NCI-H345 (cell line): ENCODE results near the gene OR1L4.

ENCODE experiments used
- DNase-seq: peaks from one replicate; lab custom pipeline; 2025; lab: John Stamatoyannopoulos, UW

OR1L4 gene, protein sequence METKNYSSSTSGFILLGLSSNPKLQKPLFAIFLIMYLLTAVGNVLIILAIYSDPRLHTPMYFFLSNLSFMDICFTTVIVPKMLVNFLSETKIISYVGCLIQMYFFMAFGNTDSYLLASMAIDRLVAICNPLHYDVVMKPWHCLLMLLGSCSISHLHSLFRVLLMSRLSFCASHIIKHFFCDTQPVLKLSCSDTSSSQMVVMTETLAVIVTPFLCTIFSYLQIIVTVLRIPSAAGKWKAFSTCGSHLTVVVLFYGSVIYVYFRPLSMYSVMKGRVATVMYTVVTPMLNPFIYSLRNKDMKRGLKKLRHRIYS

DNA sequence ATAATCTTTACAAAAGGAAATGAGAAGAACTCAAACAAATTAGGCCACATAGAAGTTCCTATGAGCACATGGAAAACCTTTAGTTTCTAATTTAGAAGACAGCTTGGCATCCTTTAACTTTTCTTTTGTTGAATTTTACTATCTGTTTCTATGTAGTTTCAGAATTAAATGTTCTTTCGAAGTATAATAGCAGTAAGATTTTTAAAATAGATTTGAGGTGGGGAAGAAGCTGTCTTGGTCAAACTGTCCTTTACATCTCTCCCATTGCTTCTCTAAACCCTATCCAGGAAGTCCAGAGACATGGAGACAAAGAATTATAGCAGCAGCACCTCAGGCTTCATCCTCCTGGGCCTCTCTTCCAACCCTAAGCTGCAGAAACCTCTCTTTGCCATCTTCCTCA, at the start of gene OR1L4:
Gene OR1L4, plus strand, starts transcription at position 301 of the 400 bp plus-strand sequence. Its CDS starts 0 bp downstream, at position 301.
- no peak for DNase-seq

DNA sequence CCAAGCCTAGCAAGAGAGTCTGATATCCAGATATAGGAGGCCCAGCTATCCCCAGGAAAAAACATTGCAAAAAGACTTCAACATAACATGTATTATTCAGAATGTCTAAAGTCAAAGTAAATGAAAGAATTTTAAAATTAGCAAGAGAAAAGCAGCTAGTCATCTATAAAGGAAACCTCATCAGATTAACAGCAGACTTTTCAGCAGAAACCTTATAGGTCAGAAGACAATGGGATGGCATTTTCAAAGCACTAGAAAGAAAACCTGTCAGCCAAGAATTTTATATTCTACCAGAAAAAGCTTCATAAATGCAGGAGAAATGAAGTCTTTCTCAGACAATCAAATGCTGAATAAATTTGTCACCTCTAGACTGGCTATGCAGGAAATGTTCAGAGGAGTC, 38.9 kb upstream of the OR1L4 start:
- no peak for DNase-seq

DNA sequence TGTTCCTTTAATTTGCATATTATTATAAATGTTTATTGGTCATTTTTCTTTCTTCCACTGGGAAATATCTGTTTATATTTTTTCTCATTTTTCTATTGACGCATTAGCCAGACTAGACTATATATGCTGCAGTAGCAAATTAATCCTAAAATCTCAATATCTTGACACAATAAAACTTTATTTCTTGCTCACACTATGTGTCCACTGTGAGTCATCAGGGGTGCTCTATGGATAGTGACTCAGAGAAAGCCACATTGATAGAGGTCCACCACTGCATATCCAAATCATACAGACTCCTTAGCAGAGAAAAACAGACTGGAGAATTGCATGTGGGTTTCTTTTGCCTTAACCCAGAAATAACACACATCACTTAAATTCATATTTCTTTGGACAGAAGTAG, 28.1 kb upstream of the OR1L4 start:
- no peak for DNase-seq

DNA sequence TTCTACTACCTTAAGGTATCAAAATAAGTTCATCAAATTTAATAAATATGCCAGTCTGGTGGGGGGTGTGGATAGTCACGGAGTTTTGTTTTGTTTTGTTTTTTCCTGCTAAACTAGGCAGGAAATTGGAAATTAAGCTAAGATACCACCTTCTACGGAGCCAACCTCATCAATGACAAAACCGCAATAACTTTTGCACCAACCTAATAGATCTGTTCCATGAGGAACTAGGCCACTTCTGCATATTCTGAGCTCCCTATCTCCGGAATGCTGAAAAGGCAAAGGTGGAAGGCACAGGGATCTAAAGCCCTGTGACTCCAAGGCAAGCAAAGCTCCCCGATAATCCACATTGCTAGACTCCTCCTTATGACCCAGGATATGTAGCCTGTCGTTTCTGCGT, 5.8 kb upstream of the OR1L4 start:
- no peak for DNase-seq

DNA sequence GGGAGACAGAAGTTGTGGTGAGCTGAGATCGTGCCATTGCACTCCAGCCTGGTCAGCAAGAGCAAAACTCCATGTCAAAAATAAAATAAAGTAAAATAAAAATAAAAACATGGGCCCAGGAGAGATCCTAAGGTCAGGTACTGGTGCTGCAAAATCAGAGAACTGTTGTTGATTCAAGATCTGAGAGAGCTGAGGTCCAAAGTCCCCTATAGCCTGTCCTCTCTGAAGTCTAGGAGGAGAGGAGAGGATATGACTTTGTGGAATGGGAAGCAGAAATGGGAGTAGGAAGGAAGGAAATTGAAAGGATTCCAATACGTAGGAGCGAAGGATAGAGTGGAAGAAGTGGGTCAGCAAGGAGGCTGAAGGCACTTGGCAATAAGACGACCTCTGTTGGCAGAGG, 4.6 kb upstream of the OR1L4 start:
- DNase-seq = no peak

DNA sequence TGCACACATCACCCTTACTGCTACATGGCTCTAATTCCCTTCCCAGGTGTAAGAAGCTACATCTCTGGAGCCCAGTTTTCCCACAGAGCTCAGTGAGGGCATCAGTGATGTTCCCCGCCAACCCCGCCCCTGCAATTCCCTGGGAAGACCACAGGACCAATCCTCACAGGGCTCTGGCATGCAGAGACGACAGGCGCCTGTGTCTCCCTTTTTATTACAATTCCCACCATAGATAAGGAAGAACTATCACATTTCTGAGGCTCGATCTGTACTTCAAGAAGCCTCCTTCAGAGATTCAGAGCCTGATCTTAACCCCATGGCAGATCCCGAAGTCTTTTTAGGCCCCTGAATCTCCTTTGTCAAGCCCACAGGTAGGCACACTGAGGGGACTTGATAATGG, 18.2 kb downstream of the OR1L4 start, which contains the start of gene OR1L6:
Gene OR1L6, plus strand, starts transcription at position 301 of the 400 bp plus-strand sequence. CDS start 7,545 bp downstream, outside the sequence.
- no peak for DNase-seq

DNA sequence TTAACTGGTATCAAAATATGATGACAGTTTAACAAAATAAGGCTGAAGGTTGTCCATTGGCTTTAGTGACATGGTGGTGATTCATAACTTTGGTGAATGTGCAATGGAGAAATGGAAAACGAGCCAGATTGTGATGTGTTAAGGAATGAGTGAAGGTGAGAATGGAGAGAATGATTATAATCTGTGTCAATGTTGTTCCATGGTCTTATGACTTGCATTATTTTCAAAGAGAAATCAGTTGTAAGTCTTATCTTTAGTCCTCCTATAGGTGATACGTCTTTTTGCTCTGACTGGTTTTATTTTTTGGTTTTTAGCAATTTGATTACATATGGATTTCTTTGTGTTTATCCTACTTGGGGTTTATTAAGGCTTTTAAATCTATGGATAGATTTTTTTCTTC, 31.0 kb downstream of the OR1L4 start:
- no peak for DNase-seq

DNA sequence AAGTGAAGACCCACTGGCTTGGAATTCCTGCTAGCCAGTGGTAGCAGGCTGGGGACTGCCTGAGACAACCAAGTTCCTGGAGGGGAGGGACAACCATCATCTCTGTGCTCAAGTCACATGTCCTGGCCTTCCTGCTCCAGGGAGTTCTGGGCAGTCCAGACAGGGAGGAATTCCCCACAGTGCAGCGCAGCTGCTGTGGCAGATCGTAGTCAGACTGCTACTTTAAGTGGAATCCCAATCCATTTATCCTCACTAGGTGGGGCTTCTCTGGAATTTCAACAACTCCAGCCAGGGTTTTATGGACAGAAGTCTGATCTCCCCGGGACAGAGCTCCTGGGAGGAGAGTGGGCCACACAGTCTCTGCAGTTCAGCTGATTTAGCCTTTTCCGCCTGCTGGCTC, 44.0 kb downstream of the OR1L4 start:
- DNase-seq = no peak
